Mesenchymal stem cell (in vitro differentiated cells and primary cell): ENCODE results near the gene SIMC1.

ENCODE experiments used
- DNase-seq: peaks from one replicate; pipeline ENCODE4 v3.0.0-alpha.2; 2013
- H2AFZ ChIP-seq: one replicate; pipeline ENCODE4 v1.6.1; 2013; ENCODE audit warnings: low read depth, mild to moderate bottlenecking, control low read depth, inconsistent platforms, low read length, moderate library complexity
- H2AK5ac ChIP-seq: 2 replicates; pipeline ENCODE4 v1.6.1; 2013; ENCODE audit warnings: low read length, moderate library complexity, mild to moderate bottlenecking, inconsistent platforms; ENCODE audit not compliant: severe bottlenecking
- H2BK120ac ChIP-seq: one replicate; pipeline ENCODE4 v1.6.1; 2013; ENCODE audit warnings: low read depth, mild to moderate bottlenecking, inconsistent platforms, low read length, moderate library complexity
- H2BK12ac ChIP-seq, 2 experiments: one replicate each; pipeline ENCODE4 v1.6.1; 2013; ENCODE audit warnings: inconsistent platforms in 2 of 2, low read length in 2 of 2, mild to moderate bottlenecking in 2 of 2, moderate library complexity in 2 of 2, control low read depth in 1 of 2
- H2BK15ac ChIP-seq: one replicate; pipeline ENCODE4 v1.6.1; 2013; ENCODE audit warnings: mild to moderate bottlenecking, low read depth, inconsistent platforms; ENCODE audit not compliant: poor library complexity, severe bottlenecking
- H2BK5ac ChIP-seq: 2 replicates; pipeline ENCODE4 v1.6.1; 2013; ENCODE audit warnings: low read depth, mild to moderate bottlenecking, low read length, control low read depth, inconsistent platforms; ENCODE audit not compliant: poor library complexity, severe bottlenecking
- H3K14ac ChIP-seq, 2 experiments: one replicate each; pipeline ENCODE4 v1.6.1; 2013; ENCODE audit warnings: inconsistent platforms in 2 of 2, low read length in 2 of 2, control low read depth in 1 of 2, mild to moderate bottlenecking in 1 of 2, moderate library complexity in 1 of 2
- H3K18ac ChIP-seq, 2 experiments: one replicate each; pipeline ENCODE4 v1.6.1; 2013; ENCODE audit warnings: inconsistent platforms in 2 of 2, low read length in 2 of 2, control low read depth in 1 of 2, low read depth in 1 of 2, mild to moderate bottlenecking in 1 of 2
- H3K23ac ChIP-seq, 2 experiments: one replicate each; pipeline ENCODE4 v1.6.1; 2013; ENCODE audit warnings: inconsistent platforms in 2 of 2, low read length in 2 of 2, mild to moderate bottlenecking in 2 of 2, moderate library complexity in 2 of 2, control low read depth in 1 of 2
- H3K27ac ChIP-seq: 2 replicates; pipeline ENCODE4 v1.5.1; 2013; ENCODE audit warnings: mild to moderate bottlenecking, moderate library complexity, low read length, control low read depth, inconsistent platforms; ENCODE audit not compliant: poor library complexity, severe bottlenecking
- H3K27me3 ChIP-seq, 2 experiments: 2 replicates each; pipeline versions ENCODE4 v1.6.1 to v1.7.0; 2013; ENCODE audit warnings: low read length in 2 of 2, mild to moderate bottlenecking in 2 of 2, moderate library complexity in 2 of 2, control low read depth in 1 of 2, inconsistent platforms in 1 of 2; ENCODE audit not compliant: control insufficient read depth in 1 of 2, insufficient read depth in 1 of 2
- H3K36me3 ChIP-seq, 2 experiments: 2 replicates each; pipeline versions ENCODE4 v1.6.1 to v1.7.0; 2013; ENCODE audit warnings: low read length in 2 of 2, control low read depth in 1 of 2, inconsistent platforms in 1 of 2, low read depth in 1 of 2, mild to moderate bottlenecking in 1 of 2; ENCODE audit not compliant: insufficient read depth in 2 of 2, control insufficient read depth in 1 of 2
- H3K4ac ChIP-seq, 2 experiments: one replicate each; pipeline ENCODE4 v1.6.1; 2013; ENCODE audit warnings: inconsistent platforms in 2 of 2, low read length in 2 of 2, mild to moderate bottlenecking in 2 of 2, moderate library complexity in 2 of 2, control low read depth in 1 of 2, low read depth in 1 of 2
- H3K4me1 ChIP-seq: 2 replicates; pipeline ENCODE4 v1.6.1; 2013; ENCODE audit warnings: low read depth, low read length, control low read depth; ENCODE audit not compliant: control insufficient read depth, insufficient read depth
- H3K4me2 ChIP-seq: 2 replicates; pipeline ENCODE4 v1.6.1; 2013; ENCODE audit warnings: low read length, mild to moderate bottlenecking, inconsistent platforms; ENCODE audit not compliant: poor library complexity, severe bottlenecking
- H3K4me3 ChIP-seq, 2 experiments: 2 replicates each; pipeline versions ENCODE4 v1.5.1 to v1.7.0; 2013; ENCODE audit warnings: low read length in 2 of 2, mild to moderate bottlenecking in 2 of 2, control low read depth in 1 of 2, low read depth in 1 of 2; ENCODE audit not compliant: insufficient read depth in 1 of 2
- H3K79me1 ChIP-seq: replicated peaks from 2 replicates; pipeline ENCODE4 v1.6.1; 2013; ENCODE audit warnings: mild to moderate bottlenecking, control low read depth, low read length, inconsistent platforms; ENCODE audit not compliant: poor library complexity, severe bottlenecking
- H3K9ac ChIP-seq: 2 replicates; pipeline ENCODE4 v1.7.0; 2013; ENCODE audit warnings: mild to moderate bottlenecking, low read length, moderate library complexity
- H3K9me3 ChIP-seq: 2 replicates; pipeline ENCODE4 v1.7.0; 2013; ENCODE audit warnings: mild to moderate bottlenecking, low read length; ENCODE audit not compliant: control insufficient read depth
- H4K8ac ChIP-seq: one replicate; pipeline ENCODE4 v1.6.1; 2013; ENCODE audit warnings: inconsistent platforms, mild to moderate bottlenecking, low read length, moderate library complexity
- H4K91ac ChIP-seq: one replicate; pipeline ENCODE4 v1.6.1; 2013; ENCODE audit warnings: mild to moderate bottlenecking, low read length, inconsistent platforms
- WGBS: methylation state at CpG from one replicate; pipeline ENCODE4 v1.1.7; 2013; ENCODE audit warnings: mixed read lengths; 5-methylcytosine and 5-hydroxymethylcytosine counted together

The SIMC1 gene

DNA sequence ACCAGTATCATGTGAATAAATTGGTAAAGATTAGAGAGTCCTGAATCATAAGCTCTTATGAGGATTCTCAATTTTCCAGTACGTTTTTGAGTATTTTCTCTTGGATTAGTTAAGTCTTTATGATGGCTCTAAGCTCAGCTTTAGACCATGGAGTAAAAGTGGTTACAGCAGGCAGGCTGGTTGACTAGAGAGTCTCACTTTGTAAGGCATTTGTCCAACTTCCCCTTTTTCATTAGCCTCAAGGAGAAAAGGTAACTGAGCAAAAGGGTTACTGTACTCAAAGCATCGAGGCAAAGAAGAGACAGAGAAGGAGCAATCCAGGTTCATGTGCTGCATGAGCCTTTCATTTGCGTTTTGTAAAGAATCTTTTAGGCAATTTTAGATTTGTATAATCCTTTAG, 141.7 kb downstream of the SIMC1 start:
- Histone ChIP-seq H4K8ac (no peak overlapping the region), H4K91ac (no peak overlapping the region), H2BK5ac (no peak overlapping the region), H2BK120ac (no peak overlapping the region), H2AK5ac (no peak overlapping the region), H3K4me3 (no peak overlapping the region), H3K79me1 (peaks cover 29% of the 10 kb centered on the region), H3K23ac (no peak overlapping the region), H3K18ac (no peak overlapping the region), H2BK15ac (no peak overlapping the region), H3K4ac (no peak overlapping the region), H2AFZ (no peak overlapping the region), H3K9ac (no peak overlapping the region), H2BK12ac (no peak overlapping the region), H3K27me3 (no peaks in the 10 kb centered on the region), H3K9me3 (no peaks in the 10 kb centered on the region), H3K4me2 (no peak overlapping the region), H3K27ac (no peak overlapping the region), H3K36me3 (peaks cover 37 to 62% of the 10 kb centered on the region in 2 experiments), H3K14ac (no peak overlapping the region), H3K4me1 (no peaks in the 10 kb centered on the region)
- WGBS = 87% methylated on average over 3 of the region's 3 CpGs
- no peak for DNase-seq

DNA sequence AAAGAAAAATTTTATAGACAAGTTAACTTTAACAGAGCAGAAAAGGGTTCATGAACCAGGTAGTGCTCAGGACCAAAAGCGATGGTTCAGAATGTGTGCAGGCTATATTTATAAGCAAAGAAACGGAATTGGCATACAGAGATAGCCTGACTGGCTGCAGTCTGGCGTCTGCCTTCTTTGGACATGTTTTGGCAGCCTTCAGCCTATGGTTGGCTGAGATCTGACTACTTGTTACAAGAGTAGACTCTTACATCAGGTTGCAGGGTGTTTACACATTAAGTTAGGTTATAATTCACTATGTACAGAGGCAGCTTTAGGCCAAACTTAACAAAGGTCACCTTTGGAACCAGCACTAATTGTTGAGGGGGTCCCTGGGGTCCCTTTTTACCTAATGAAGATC, 143.2 kb downstream of the SIMC1 start:
- H3K18ac ChIP-seq = no peak overlapping the region
- no peak overlapping the region for H2AK5ac ChIP-seq
- H2BK5ac ChIP-seq = no peak overlapping the region
- H3K27me3 ChIP-seq = no peaks in the 10 kb centered on the region
- no peak overlapping the region for H4K8ac ChIP-seq
- no peak overlapping the region for H3K14ac ChIP-seq
- H3K4me2 ChIP-seq = no peak overlapping the region
- H2BK12ac ChIP-seq = no peak overlapping the region
- no peak overlapping the region for H3K4me3 ChIP-seq
- H3K23ac ChIP-seq = no peak overlapping the region
- no peak overlapping the region for H3K9ac ChIP-seq
- no peak overlapping the region for H2AFZ ChIP-seq
- H3K27ac ChIP-seq = no peak overlapping the region
- DNase-seq = no peak
- no peak overlapping the region for H4K91ac ChIP-seq
- no peak overlapping the region for H3K4ac ChIP-seq
- H3K4me1 ChIP-seq = no peaks in the 10 kb centered on the region
- H2BK15ac ChIP-seq = no peak overlapping the region
- H2BK120ac ChIP-seq = no peak overlapping the region
- peaks cover 37% of the 10 kb centered on the region for H3K79me1 ChIP-seq
- H3K9me3 ChIP-seq = no peaks in the 10 kb centered on the region
- 90% methylated on average over 3 of the region's 3 CpGs for WGBS
- H3K36me3 ChIP-seq = peaks cover 45 to 72% of the 10 kb centered on the region in 2 experiments

DNA sequence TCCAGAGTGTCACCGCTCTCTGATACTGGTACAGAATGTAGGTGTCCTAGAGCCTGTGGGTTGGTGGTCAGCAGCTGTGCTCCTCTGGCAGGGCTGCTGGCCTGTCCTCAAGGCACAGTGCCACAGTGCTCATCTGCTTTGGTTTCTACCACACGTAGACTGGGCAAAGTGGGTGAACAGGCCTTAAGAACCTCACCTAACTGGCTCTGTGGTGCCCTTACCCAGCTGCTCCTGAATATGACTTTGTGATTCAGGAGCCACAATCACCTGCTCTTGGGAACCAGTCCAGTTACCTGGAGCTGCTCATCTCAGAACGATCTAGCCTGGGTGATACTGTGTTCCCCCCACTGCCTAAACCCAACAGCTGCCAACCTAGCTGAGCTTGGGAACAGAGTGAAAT, 143.8 kb downstream of the SIMC1 start:
- Histone ChIP-seq H3K4me3 (no peak overlapping the region), H3K36me3 (peaks cover 45 to 74% of the 10 kb centered on the region in 2 experiments), H2BK120ac (no peak overlapping the region), H2AK5ac (no peak overlapping the region), H3K27ac (no peak overlapping the region), H2BK5ac (no peak overlapping the region), H2BK12ac (no peak overlapping the region), H2AFZ (no peak overlapping the region), H4K8ac (no peak overlapping the region), H3K14ac (no peak overlapping the region), H4K91ac (no peak overlapping the region), H2BK15ac (no peak overlapping the region), H3K9ac (no peak overlapping the region), H3K18ac (no peak overlapping the region), H3K79me1 (peaks cover 36% of the 10 kb centered on the region), H3K23ac (no peak overlapping the region), H3K27me3 (no peaks in the 10 kb centered on the region), H3K9me3 (no peaks in the 10 kb centered on the region), H3K4me1 (peaks cover 3% of the 10 kb centered on the region), H3K4ac (no peak overlapping the region), H3K4me2 (no peak overlapping the region)
- WGBS = 98% methylated on average over 3 of the region's 3 CpGs
- no peak for DNase-seq

DNA sequence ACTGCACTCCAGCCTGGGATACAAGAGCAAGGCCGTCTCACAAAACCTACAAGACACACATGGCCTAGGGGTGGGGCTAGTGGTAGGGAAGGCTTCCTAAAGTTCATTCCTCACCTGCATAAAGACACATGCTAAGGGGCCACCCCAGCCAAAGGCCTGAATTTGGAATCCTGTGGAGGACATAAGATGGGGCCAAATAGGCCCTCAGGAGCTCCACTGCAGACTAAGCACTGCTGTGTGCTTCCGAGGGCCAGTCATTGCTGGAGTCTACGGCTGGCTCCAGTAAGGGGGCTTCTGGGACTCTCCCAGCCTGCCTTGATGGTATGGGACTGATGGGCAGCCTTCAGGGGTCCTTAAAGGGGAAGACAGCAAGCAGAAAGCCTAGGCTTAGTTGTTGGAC, 144.5 kb downstream of the SIMC1 start:
- no peak for DNase-seq
- no peak overlapping the region for H3K9ac ChIP-seq
- peaks cover 45 to 70% of the 10 kb centered on the region in 2 experiments for H3K36me3 ChIP-seq
- H3K4me2 ChIP-seq = no peak overlapping the region
- H2AK5ac ChIP-seq = no peak overlapping the region
- H3K4me3 ChIP-seq = no peak overlapping the region
- peaks cover 5% of the 10 kb centered on the region for H3K4me1 ChIP-seq
- no peak overlapping the region for H2BK12ac ChIP-seq
- H3K18ac ChIP-seq = no peak overlapping the region
- no peak overlapping the region for H2BK5ac ChIP-seq
- H3K27ac ChIP-seq = no peak overlapping the region
- no peak overlapping the region for H3K4ac ChIP-seq
- H4K91ac ChIP-seq = no peak overlapping the region
- H3K23ac ChIP-seq = no peak overlapping the region
- no peaks in the 10 kb centered on the region for H3K9me3 ChIP-seq
- no peaks in the 10 kb centered on the region for H3K27me3 ChIP-seq
- no peak overlapping the region for H2BK120ac ChIP-seq
- H2AFZ ChIP-seq = no peak overlapping the region
- H3K79me1 ChIP-seq = peaks cover 35% of the 10 kb centered on the region
- 100% methylated on average over 3 of the region's 3 CpGs for WGBS
- H3K14ac ChIP-seq = no peak overlapping the region
- H4K8ac ChIP-seq = no peak overlapping the region
- H2BK15ac ChIP-seq = no peak overlapping the region
